B cell (primary cell): ENCODE measurements around the gene RERG. TPM values are rescaled to one million over a fixed set of nuclear protein-coding genes. Genes with fewer than 3 reads are reported as not detected.

Source experiments
- ATAC-seq: fragments of 200-7000 bp; cut with Tn5 transposase; one replicate; pipeline ENCODE4 v1.10.0; 2021; ENCODE audit warnings: low read depth, mild to moderate bottlenecking, moderate number of reproducible peaks, moderate library complexity
- CTCF ChIA-PET: fragments of 350-600 bp; sonication (Branson Sonifier 250); formaldehyde crosslinking; loops from one replicate; lab custom pipeline; 2021; ENCODE audit warnings: antibody characterized with exemption, inconsistent platforms; lab: Charles Lee
- POLR2A ChIA-PET: fragments of 350-600 bp; sonication (Branson Sonifier 250); formaldehyde crosslinking; loops from one replicate; lab custom pipeline; 2021; ENCODE audit warnings: antibody characterized with exemption; lab: Charles Lee
- DNase-seq: peaks from one replicate; pipeline ENCODE4 v3.0.0; 2013
- H2AFZ ChIP-seq: 2 replicates; pipeline ENCODE4 v1.6.1; 2012; ENCODE audit warnings: mild to moderate bottlenecking, low read depth, low read length; ENCODE audit not compliant: insufficient read depth, poor library complexity, severe bottlenecking
- H3K27ac ChIP-seq, 2 donors: 1 replicate in 1 of 2; 2 replicates in 1 of 2; pipeline ENCODE4 v1.5.1; 2012 to 2013; ENCODE audit warnings: low read length in 2 of 2, mild to moderate bottlenecking in 2 of 2, moderate library complexity in 1 of 2
- H3K27me3 ChIP-seq, 4 experiments: fragments of 200-600 bp in 1 of 4; sonication (generic) in 1 of 4; replicated peaks in 1 of 4; 1 replicate in 2 of 4; 2 replicates in 2 of 4; pipeline versions ENCODE4 v1.6.1 to v1.7.0; 2013 to 2016; ENCODE audit warnings: low read length in 3 of 4, mild to moderate bottlenecking in 2 of 4, mixed read lengths in 1 of 4, moderate library complexity in 1 of 4; ENCODE audit not compliant: insufficient read depth in 4 of 4, control insufficient read depth in 3 of 4; ENCODE audit errors: control extremely low read depth in 1 of 4
- H3K36me3 ChIP-seq, 2 experiments: replicated peaks in 1 of 2; 1 replicate in 1 of 2; 2 replicates in 1 of 2; pipeline versions ENCODE4 v1.6.1 to v1.7.1; 2013; ENCODE audit warnings: low read length in 1 of 2; ENCODE audit not compliant: insufficient read depth in 2 of 2, control insufficient read depth in 1 of 2; ENCODE audit errors: control extremely low read depth in 1 of 2, extremely low read depth in 1 of 2
- H3K4me1 ChIP-seq, 2 donors: fragments of 200-600 bp in 1 of 2; sonication (generic) in 1 of 2; 1 replicate in 1 of 2; 2 replicates in 1 of 2; pipeline versions ENCODE4 v1.5.1 to v1.6.1; 2013 to 2017; ENCODE audit warnings: low read length in 2 of 2; ENCODE audit not compliant: control insufficient read depth in 2 of 2, insufficient read depth in 2 of 2
- H3K4me2 ChIP-seq: replicated peaks from 2 replicates; pipeline ENCODE3; 2012; ENCODE audit warnings: mild to moderate bottlenecking, low read depth, low read length; ENCODE audit not compliant: poor library complexity, severe bottlenecking
- H3K4me3 ChIP-seq, 5 experiments: fragments of 200-600 bp in 1 of 5; sonication (generic) in 1 of 5; 1 replicate in 3 of 5; 2 replicates in 2 of 5; pipeline versions ENCODE4 v1.5.1 to v1.7.0; 2011 to 2016; ENCODE audit warnings: low read length in 4 of 5, mild to moderate bottlenecking in 4 of 5, low read depth in 2 of 5, control low read depth in 1 of 5, moderate library complexity in 1 of 5; ENCODE audit not compliant: insufficient read depth in 1 of 5; ENCODE audit errors: control extremely low read depth in 1 of 5, extremely low read depth in 1 of 5
- H3K79me2 ChIP-seq: fragments of 200-600 bp; sonication (generic); one replicate; pipeline ENCODE4 v1.6.0; 2016; ENCODE audit warnings: low read length; ENCODE audit not compliant: control insufficient read depth, insufficient read depth
- H3K9ac ChIP-seq: fragments of 200-600 bp; sonication (generic); 2 replicates; pipeline ENCODE4 v1.6.1; 2017; ENCODE audit warnings: mild to moderate bottlenecking, low read length, moderate library complexity
- H3K9me3 ChIP-seq, 3 donors: one replicate each; pipeline versions ENCODE4 v1.6.1 to v1.7.1; 2013; ENCODE audit warnings: low read length in 2 of 3; ENCODE audit not compliant: control insufficient read depth in 2 of 3, insufficient read depth in 1 of 3; ENCODE audit errors: control extremely low read depth in 1 of 3
- H4K20me1 ChIP-seq: 2 replicates; pipeline ENCODE4 v1.6.0; 2012; ENCODE audit warnings: mild to moderate bottlenecking, low read length; ENCODE audit not compliant: insufficient read depth, control insufficient read depth, poor library complexity, severe bottlenecking
- H3K27ac Mint-ChIP-seq: one replicate; pipeline ENCODE4 v1.8.0; 2021; ENCODE audit warnings: mixed read lengths
- H3K27me3 Mint-ChIP-seq: one replicate; pipeline ENCODE4 v1.8.0; 2021; ENCODE audit warnings: mixed read lengths
- H3K4me1 Mint-ChIP-seq: one replicate; pipeline ENCODE4 v1.8.0; 2021; ENCODE audit warnings: mixed read lengths
- H3K4me3 Mint-ChIP-seq: one replicate; pipeline ENCODE4 v1.8.0; 2021; ENCODE audit warnings: mixed read lengths
- H3K9me3 Mint-ChIP-seq: one replicate; pipeline ENCODE4 v1.8.0; 2022; ENCODE audit warnings: mixed read lengths; ENCODE audit not compliant: insufficient read depth
- EZH2 ChIP-seq: IDR thresholded peaks from 2 replicates; pipeline ENCODE4 v1.6.1; 2012; ENCODE audit warnings: borderline replicate concordance, low read depth, mild to moderate bottlenecking, moderate library complexity, low read length; ENCODE audit not compliant: insufficient read depth, poor library complexity, severe bottlenecking
- WGBS: methylation state at CpG from one replicate; pipeline ENCODE4 v1.1.5; 2013; ENCODE audit warnings: missing lambda C conversion rate; ENCODE audit not compliant: insufficient coverage; 5-methylcytosine and 5-hydroxymethylcytosine counted together
- intact Hi-C: fragments of 100-400 bp; cut with micrococcal nuclease; formaldehyde crosslinking; loops from one replicate; pipeline ENCODE4 v1.10.0; 2022
- polyA plus RNA-seq: library from polyadenylated mRNA; depleted of rRNA; stranded (reverse); fragments of >200 nt; gene quantifications from 2 replicates; pipeline ENCODE4 v1.2.3, GENCODE V29; 2012
- total RNA-seq, 2 donors: library from RNA; stranded (reverse); fragments of 120-200 nt in 1 of 2; gene quantifications; 1 replicate in 1 of 2; 2 replicates in 1 of 2; pipeline versions ENCODE4 v1.2.3 to v1.2.4, GENCODE V29; 2013 to 2022
- TF ChIP-seq, protein P1 (sequence below): fragments of 200-600 bp; IDR thresholded peaks from one replicate; pipeline ENCODE4 v1.8.0; 2022; ENCODE audit warnings: antibody characterized with exemption, mild to moderate bottlenecking

Gene RERG
- total and polyA plus RNA-seq, 2 donors (not counting 1 experiment from before 2014, with no cell fraction given) = not detected

GRCh38 chr12:15092826-15093225, 128.4 kb downstream of the RERG start:
- H2AFZ ChIP-seq = no peak overlapping the region
- no peak overlapping the region for H3K27ac Mint-ChIP-seq
- TF ChIP-seq, protein P1, sequence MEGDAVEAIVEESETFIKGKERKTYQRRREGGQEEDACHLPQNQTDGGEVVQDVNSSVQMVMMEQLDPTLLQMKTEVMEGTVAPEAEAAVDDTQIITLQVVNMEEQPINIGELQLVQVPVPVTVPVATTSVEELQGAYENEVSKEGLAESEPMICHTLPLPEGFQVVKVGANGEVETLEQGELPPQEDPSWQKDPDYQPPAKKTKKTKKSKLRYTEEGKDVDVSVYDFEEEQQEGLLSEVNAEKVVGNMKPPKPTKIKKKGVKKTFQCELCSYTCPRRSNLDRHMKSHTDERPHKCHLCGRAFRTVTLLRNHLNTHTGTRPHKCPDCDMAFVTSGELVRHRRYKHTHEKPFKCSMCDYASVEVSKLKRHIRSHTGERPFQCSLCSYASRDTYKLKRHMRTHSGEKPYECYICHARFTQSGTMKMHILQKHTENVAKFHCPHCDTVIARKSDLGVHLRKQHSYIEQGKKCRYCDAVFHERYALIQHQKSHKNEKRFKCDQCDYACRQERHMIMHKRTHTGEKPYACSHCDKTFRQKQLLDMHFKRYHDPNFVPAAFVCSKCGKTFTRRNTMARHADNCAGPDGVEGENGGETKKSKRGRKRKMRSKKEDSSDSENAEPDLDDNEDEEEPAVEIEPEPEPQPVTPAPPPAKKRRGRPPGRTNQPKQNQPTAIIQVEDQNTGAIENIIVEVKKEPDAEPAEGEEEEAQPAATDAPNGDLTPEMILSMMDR = no peak
- TF ChIP-seq EZH2 = no peak
- no peak overlapping the region for H3K4me3 ChIP-seq
- POLR2A ChIA-PET = no interaction called here
- CTCF ChIA-PET = interaction anchor here (0.6 kb wide), 1 partner anchor 1047 kb away, joined by 4 read pairs; no protein-coding TSS in a partner anchor
- no peak overlapping the region for H3K27ac ChIP-seq
- no peaks in the 10 kb centered on the region for H3K9me3 ChIP-seq
- DNase-seq (no peak), ATAC-seq (no peak)
- H3K9ac ChIP-seq = no peak overlapping the region
- intact Hi-C loops = no loop called here
- no peaks in the 10 kb centered on the region for H4K20me1 ChIP-seq
- H3K79me2 ChIP-seq = no peaks in the 10 kb centered on the region
- H3K9me3 Mint-ChIP-seq = peaks cover 3% of the 10 kb centered on the region
- no peaks in the 10 kb centered on the region for H3K4me1 ChIP-seq
- H3K27me3 ChIP-seq = no peaks in the 10 kb centered on the region
- no peaks in the 10 kb centered on the region for H3K36me3 ChIP-seq
- no peaks in the 10 kb centered on the region for H3K4me1 Mint-ChIP-seq
- WGBS = no CpG with 5 or more reads among the region's 1 CpG
- H3K4me2 ChIP-seq = no peak overlapping the region
- H3K4me3 Mint-ChIP-seq = no peak overlapping the region
- peaks cover 9% of the 10 kb centered on the region for H3K27me3 Mint-ChIP-seq

GRCh38 chr12:15090441-15090840, 130.8 kb downstream of the RERG start:
- no peak overlapping the region for H2AFZ ChIP-seq
- ChIA-PET CTCF (no interaction called here), POLR2A (no interaction called here)
- Mint-ChIP-seq H3K27ac (no peak overlapping the region), H3K9me3 (no peaks in the 10 kb centered on the region), H3K4me3 (no peak overlapping the region), H3K27me3 (peaks cover 21% of the 10 kb centered on the region), H3K4me1 (no peaks in the 10 kb centered on the region)
- no peak overlapping the region for H3K4me3 ChIP-seq
- no peaks in the 10 kb centered on the region for H3K4me1 ChIP-seq
- H3K27me3 ChIP-seq = peaks cover 0 to 3% (median 0%) of the 10 kb centered on the region in 4 experiments
- H4K20me1 ChIP-seq = no peaks in the 10 kb centered on the region
- no peaks in the 10 kb centered on the region for H3K9me3 ChIP-seq
- no peaks in the 10 kb centered on the region for H3K36me3 ChIP-seq
- ATAC-seq (no peak), DNase-seq (no peak)
- intact Hi-C loops = no loop called here
- 100% methylated on average over 2 of the region's 2 CpGs for WGBS
- no peak overlapping the region for H3K9ac ChIP-seq
- TF ChIP-seq EZH2 = no peak
- TF ChIP-seq, protein P1 = no peak
- H3K79me2 ChIP-seq = no peaks in the 10 kb centered on the region
- no peak overlapping the region for H3K27ac ChIP-seq
- H3K4me2 ChIP-seq = no peak overlapping the region
